A549 (cell line): ENCODE results near the gene SYNGR2. TPM values are rescaled to one million over a fixed set of nuclear protein-coding genes. Genes with fewer than 3 reads are reported as not detected.

Source experiments
- ATAC-seq, 2 experiments: fragments of 200-7000 bp in 1 of 2; fragments of >200 bp in 1 of 2; cut with Nextera tagmentation in 1 of 2; cut with Tn5 transposase in 1 of 2; 3 replicates each; pipeline versions ENCODE4 v1.8.0 to v1.9.1; 2018 to 2020; ENCODE audit warnings: mild to moderate bottlenecking in 1 of 2, moderate library complexity in 1 of 2
- CTCF ChIA-PET: fragments of 300-600 bp; sonication (Branson Sonifier 250); formaldehyde crosslinking; extraction: SDS; loops from one replicate; lab custom pipeline; 2021; ENCODE audit warnings: antibody characterized with exemption, inconsistent platforms; lab: Yijun Ruan, JAX
- POLR2A ChIA-PET: fragments of 350-600 bp; formaldehyde crosslinking; extraction: SDS; loops from one replicate; lab custom pipeline; 2021; ENCODE audit warnings: antibody characterized with exemption, inconsistent platforms; lab: Yijun Ruan, JAX
- DNase-seq, 2 experiments: peaks; one replicate each; pipeline versions ENCODE4 v3.0.0 to v3.0.0-alpha.2; 2011 to 2016; ENCODE audit warnings: low read depth in 1 of 2, low spot score in 1 of 2
- FAIRE-seq: peaks from 2 replicates; lab custom pipeline; 2011; peaks lifted over from hg19 to GRCh38; lab: Jason Lieb, UNC
- H3K27ac ChIP-seq, 2 experiments: fragments of >200 bp; sonication (Bioruptor Twin); formaldehyde crosslinking; 3 replicates each; pipeline ENCODE4 v1.5.1; 2016 to 2017
- H3K4me1 ChIP-seq: fragments of >200 bp; sonication (Bioruptor Twin); formaldehyde crosslinking; 3 replicates; pipeline ENCODE4 v1.6.1; 2016
- H3K4me2 ChIP-seq: fragments of >200 bp; sonication (Bioruptor Twin); formaldehyde crosslinking; 3 replicates; pipeline ENCODE4 v1.6.1; 2016
- H3K4me3 ChIP-seq: fragments of >200 bp; sonication (Bioruptor Twin); formaldehyde crosslinking; 3 replicates; pipeline ENCODE4 v1.5.1; 2016
- H3K9me3 ChIP-seq: fragments of >200 bp; sonication (Bioruptor Twin); formaldehyde crosslinking; 3 replicates; pipeline ENCODE4 v1.6.1; 2016
- ATOH8 ChIP-seq: fragments of 250-450 bp; sonication (Bioruptor Pico); IDR thresholded peaks from 2 replicates; pipeline ENCODE4 v1.5.0; 2020; ENCODE audit warnings: low read depth, mild to moderate bottlenecking, moderate library complexity
- BHLHE40 ChIP-seq: IDR thresholded peaks from 2 replicates; pipeline ENCODE4 v1.6.1; 2012; ENCODE audit warnings: low read depth, low read length, inconsistent platforms
- CBX2 ChIP-seq: fragments of 200-600 bp; sonication (generic); IDR thresholded peaks from 2 replicates; pipeline ENCODE4 v1.6.1; 2016; ENCODE audit warnings: low read depth, mild to moderate bottlenecking, borderline replicate concordance
- CHD4 ChIP-seq: fragments of 200-600 bp; sonication (generic); IDR thresholded peaks from 2 replicates; pipeline ENCODE4 v1.6.1; 2016; ENCODE audit warnings: antibody characterized with exemption, mild to moderate bottlenecking, borderline replicate concordance
- E2F6 ChIP-seq: IDR thresholded peaks from 2 replicates; pipeline ENCODE4 v1.6.1; 2012; ENCODE audit warnings: low read depth, borderline replicate concordance
- EHF ChIP-seq: fragments of 250-450 bp; sonication (Bioruptor Pico); IDR thresholded peaks from 2 replicates; pipeline ENCODE4 v1.5.0; 2020; ENCODE audit warnings: mild to moderate bottlenecking
- EHMT2 ChIP-seq: fragments of 200-600 bp; sonication (generic); IDR thresholded peaks from 2 replicates; pipeline ENCODE4 v1.6.1; 2016; ENCODE audit warnings: antibody characterized with exemption, low read depth, mild to moderate bottlenecking, moderate library complexity
- FOSL2 ChIP-seq, 2 experiments: fragments of 450-650 bp in 1 of 2; fragments of >200 bp in 1 of 2; sonication (Bioruptor Twin) in 1 of 2; formaldehyde crosslinking; IDR thresholded peaks; 2 replicates each; pipeline versions ENCODE4 v1.5.0 to v1.6.1; 2016 to 2020; ENCODE audit warnings: mild to moderate bottlenecking in 1 of 2, moderate library complexity in 1 of 2
- HEYL ChIP-seq: fragments of 250-450 bp; sonication (Bioruptor Pico); IDR thresholded peaks from 2 replicates; pipeline ENCODE4 v1.8.0; 2021; ENCODE audit warnings: mild to moderate bottlenecking, moderate library complexity
- KDM1A ChIP-seq: fragments of 200-600 bp; sonication (generic); IDR thresholded peaks from 2 replicates; pipeline ENCODE4 v1.6.1; 2016; ENCODE audit warnings: low read depth, mild to moderate bottlenecking
- KDM5A ChIP-seq: fragments of 200-600 bp; sonication (generic); IDR thresholded peaks from 2 replicates; pipeline ENCODE4 v1.6.1; 2016; ENCODE audit warnings: antibody characterized with exemption, mild to moderate bottlenecking
- MAX ChIP-seq: IDR thresholded peaks from 2 replicates; pipeline ENCODE4 v1.6.1; 2012
- MYC ChIP-seq: IDR thresholded peaks from 2 replicates; pipeline ENCODE4 v1.6.1; 2012; ENCODE audit warnings: mild to moderate bottlenecking, inconsistent platforms, low read length, improper control_type of control experiment, borderline replicate concordance
- NPAS2 ChIP-seq: fragments of 250-450 bp; sonication (Bioruptor Pico); IDR thresholded peaks from 2 replicates; pipeline ENCODE4 v1.8.0; 2022; ENCODE audit warnings: mild to moderate bottlenecking, moderate library complexity, borderline replicate concordance
- NR3C1 ChIP-seq: fragments of >200 bp; sonication (Bioruptor Twin); formaldehyde crosslinking; IDR thresholded peaks from 3 replicates; pipeline ENCODE4 v1.6.1; 2017
- PHF8 ChIP-seq: fragments of 200-600 bp; sonication (generic); IDR thresholded peaks from 2 replicates; pipeline ENCODE4 v1.6.1; 2016; ENCODE audit warnings: low read depth, mild to moderate bottlenecking, antibody characterized with exemption, moderate library complexity, borderline replicate concordance
- SREBF2 ChIP-seq: fragments of 450-650 bp; IDR thresholded peaks from 2 replicates; pipeline ENCODE4 v1.6.1; 2014; ENCODE audit warnings: mild to moderate bottlenecking, moderate library complexity
- TFCP2L1 ChIP-seq: fragments of 250-450 bp; sonication (Bioruptor Pico); IDR thresholded peaks from 2 replicates; pipeline ENCODE4 v1.5.0; 2021; ENCODE audit warnings: mild to moderate bottlenecking
- ZFP36 ChIP-seq: fragments of 450-650 bp; IDR thresholded peaks from 2 replicates; pipeline ENCODE4 v1.6.1; 2014; ENCODE audit warnings: borderline replicate concordance; ENCODE audit not compliant: partially characterized antibody
- WGBS: methylation state at CpG from one replicate; pipeline ENCODE4 v1.1.6; 2017; ENCODE audit errors: missing lambda C conversion rate; 5-methylcytosine and 5-hydroxymethylcytosine counted together
- polyA plus RNA-seq, 4 experiments: library from polyadenylated mRNA; depleted of rRNA in 3 of 4; stranded (reverse); fragments of >200 nt; fragmentation: RNase III in 1 of 4; extraction: RNeasy Plus Mini Kit Qiagen cat#74134 plus additional on column Dnase treatment in 1 of 4; gene quantifications; 2 replicates in 3 of 4; 3 replicates in 1 of 4; pipeline ENCODE4 v1.2.3, GENCODE V29; 2011 to 2017
- TF ChIP-seq, protein P1 (sequence below): fragments of 200-600 bp; sonication (generic); IDR thresholded peaks from 2 replicates; pipeline ENCODE4 v1.6.1; 2016; ENCODE audit warnings: antibody characterized with exemption, mild to moderate bottlenecking, moderate library complexity

Gene SYNGR2
- polyA plus RNA-seq, 2 of the 4 experiments (the other 2 are of a cell fraction): 102 to 113 TPM

GRCh38 chr17:78129351-78130089 lies 38.9 kb upstream of the SYNGR2 start:
- TF ChIP-seq HEYL (CRISPR knock-in tag): no peak
- TF ChIP-seq ATOH8 (CRISPR knock-in tag): no peak
- TF ChIP-seq BHLHE40: no peak
- TF ChIP-seq SREBF2: no peak
- no peak for TF ChIP-seq TFCP2L1 (CRISPR knock-in tag)
- no peak for TF ChIP-seq MYC
- 0 out of 2 replicates have a peak, but pooled peaks have one; percentile 62 for TF ChIP-seq CHD4
- no peak for TF ChIP-seq MAX
- TF ChIP-seq ZFP36: peak; percentile 97
- TF ChIP-seq KDM1A: peak; percentile 95
- no peak for TF ChIP-seq PHF8
- Histone ChIP-seq H3K4me1 (peaks cover 14% of the 10 kb centered on the region), H3K4me2 (peak overlapping the region; percentile 98), H3K27ac (peak overlapping the region in 1 of 2 experiments; percentile 93; a peak in 4 of 6 replicates), H3K9me3 (no peaks in the 10 kb centered on the region), H3K4me3 (peak overlapping the region; percentile 79)
- WGBS: 87% methylated on average over 4 of the region's 4 CpGs
- CTCF ChIA-PET: interaction anchor here (0.5 to 13.7 kb wide), 9 partner anchors 10 to 121 kb away, joined by 3 to 164 read pairs (median 5); no protein-coding TSS in a partner anchor
- no peak for DNase-seq
- ATAC-seq: no peak
- FAIRE-seq: no peak
- POLR2A ChIA-PET: interaction anchor here (1.7 kb wide), 1 partner anchor 13 kb away, joined by 7 read pairs; no protein-coding TSS in a partner anchor

DNA sequence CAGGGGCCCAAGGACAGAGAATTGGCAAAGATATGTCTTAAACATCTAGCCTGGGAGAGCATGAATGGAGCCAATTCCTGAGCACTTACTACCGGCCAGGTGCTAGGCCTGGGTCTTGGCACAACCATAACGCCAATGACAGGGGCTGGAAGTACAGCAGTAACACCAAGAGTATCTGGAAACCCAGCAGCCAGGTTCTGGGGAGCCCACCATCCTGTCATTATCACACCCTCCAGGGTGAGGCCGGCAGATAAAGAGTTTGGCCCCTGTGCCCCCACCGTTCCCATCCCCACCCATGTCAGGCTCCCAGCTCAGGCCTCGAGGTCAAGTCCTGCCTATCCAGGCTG lies 38.3 kb upstream of the SYNGR2 start:
- no peak for ATAC-seq
- 69% methylated on average over 5 of the region's 5 CpGs for WGBS
- Histone ChIP-seq H3K4me1 (peaks cover 14% of the 10 kb centered on the region), H3K27ac (no peak overlapping the region), H3K4me2 (no peak overlapping the region), H3K4me3 (no peak overlapping the region), H3K9me3 (no peaks in the 10 kb centered on the region)
- no peak for TF ChIP-seq EHF (CRISPR knock-in tag)
- no peak for TF ChIP-seq NR3C1
- no peak for TF ChIP-seq EHMT2
- no peak for TF ChIP-seq E2F6
- TF ChIP-seq, protein P1, sequence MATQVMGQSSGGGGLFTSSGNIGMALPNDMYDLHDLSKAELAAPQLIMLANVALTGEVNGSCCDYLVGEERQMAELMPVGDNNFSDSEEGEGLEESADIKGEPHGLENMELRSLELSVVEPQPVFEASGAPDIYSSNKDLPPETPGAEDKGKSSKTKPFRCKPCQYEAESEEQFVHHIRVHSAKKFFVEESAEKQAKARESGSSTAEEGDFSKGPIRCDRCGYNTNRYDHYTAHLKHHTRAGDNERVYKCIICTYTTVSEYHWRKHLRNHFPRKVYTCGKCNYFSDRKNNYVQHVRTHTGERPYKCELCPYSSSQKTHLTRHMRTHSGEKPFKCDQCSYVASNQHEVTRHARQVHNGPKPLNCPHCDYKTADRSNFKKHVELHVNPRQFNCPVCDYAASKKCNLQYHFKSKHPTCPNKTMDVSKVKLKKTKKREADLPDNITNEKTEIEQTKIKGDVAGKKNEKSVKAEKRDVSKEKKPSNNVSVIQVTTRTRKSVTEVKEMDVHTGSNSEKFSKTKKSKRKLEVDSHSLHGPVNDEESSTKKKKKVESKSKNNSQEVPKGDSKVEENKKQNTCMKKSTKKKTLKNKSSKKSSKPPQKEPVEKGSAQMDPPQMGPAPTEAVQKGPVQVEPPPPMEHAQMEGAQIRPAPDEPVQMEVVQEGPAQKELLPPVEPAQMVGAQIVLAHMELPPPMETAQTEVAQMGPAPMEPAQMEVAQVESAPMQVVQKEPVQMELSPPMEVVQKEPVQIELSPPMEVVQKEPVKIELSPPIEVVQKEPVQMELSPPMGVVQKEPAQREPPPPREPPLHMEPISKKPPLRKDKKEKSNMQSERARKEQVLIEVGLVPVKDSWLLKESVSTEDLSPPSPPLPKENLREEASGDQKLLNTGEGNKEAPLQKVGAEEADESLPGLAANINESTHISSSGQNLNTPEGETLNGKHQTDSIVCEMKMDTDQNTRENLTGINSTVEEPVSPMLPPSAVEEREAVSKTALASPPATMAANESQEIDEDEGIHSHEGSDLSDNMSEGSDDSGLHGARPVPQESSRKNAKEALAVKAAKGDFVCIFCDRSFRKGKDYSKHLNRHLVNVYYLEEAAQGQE: no peak
- no peak for TF ChIP-seq FOSL2 (IDR thresholded peaks at IDR 0.05)
- TF ChIP-seq FOSL2 (CRISPR knock-in tag; IDR thresholded peaks at IDR 0.05): no peak
- TF ChIP-seq KDM5A: no peak
- no peak for TF ChIP-seq NPAS2 (CRISPR knock-in tag)
- no peak for TF ChIP-seq CBX2
- no peak for TF ChIP-seq KDM1A
- ChIA-PET CTCF (interaction anchor here (0.5 to 13.7 kb wide), 9 partner anchors 9 to 121 kb away, joined by 3 to 164 read pairs (median 5); no protein-coding TSS in a partner anchor), POLR2A (interaction anchor here (0.9 kb wide), 1 partner anchor 10 kb away, joined by 4 read pairs; no protein-coding TSS in a partner anchor)
- DNase-seq: no peak
- no peak for FAIRE-seq
